NCI-H1092 treated with DMSO at 0.1 percent for 48 hours (cell line): ENCODE measurements around the gene ZNF502.
"Not testable (repeated sequence)": the region's sequence is repeated elsewhere in the genome, so short reads cannot be mapped to it uniquely, and the experiment has no call there.

Experiments used
- DNase-seq: peaks from one replicate; lab custom pipeline; 2025; lab: John Stamatoyannopoulos, UW

ZNF502 gene

GRCh38 chr3:44712455-44713075, at the start of gene ZNF502:
TSS of gene ZNF502 (plus strand) at chr3:44712660. CDS start at chr3:44720262, 7,602 bp downstream.
- DNase-seq, result peak; percentile 80

- DNase-seq, result no peak
Observed at GRCh38 chr3:44665173-44665572, 47.3 kb upstream of the ZNF502 start.

- no peak for DNase-seq
Observed at GRCh38 chr3:44666346-44666745, 46.1 kb upstream of the ZNF502 start.

GRCh38 chr3:44669760-44670159, 42.7 kb upstream of the ZNF502 start:
- no peak for DNase-seq

GRCh38 chr3:44673466-44673865, 39.0 kb upstream of the ZNF502 start:
- DNase-seq, result not testable (repeated sequence)

- no peak for DNase-seq
Observed at GRCh38 chr3:44674211-44674610, 38.2 kb upstream of the ZNF502 start.

- no peak for DNase-seq
Observed at GRCh38 chr3:44678480-44679116, 33.9 kb upstream of the ZNF502 start.

GRCh38 chr3:44680921-44681455, 31.5 kb upstream of the ZNF502 start:
- no peak for DNase-seq

GRCh38 chr3:44682182-44682896, 30.1 kb upstream of the ZNF502 start:
- DNase-seq, result no peak

- peak; percentile 65 for DNase-seq
Observed at GRCh38 chr3:44685128-44685800, 27.2 kb upstream of the ZNF502 start.

- no peak for DNase-seq
Observed at GRCh38 chr3:44687898-44688297, 24.6 kb upstream of the ZNF502 start.

- DNase-seq, result no peak
Observed at GRCh38 chr3:44721231-44722102, 9.0 kb downstream of the ZNF502 start.

- no peak for DNase-seq
Observed at GRCh38 chr3:44722103-44722401, 9.6 kb downstream of the ZNF502 start.

GRCh38 chr3:44729384-44729910, 17.0 kb downstream of the ZNF502 start, which contains the start of gene ZNF501:
TSS of gene ZNF501 (plus strand) at chr3:44729635. CDS start at chr3:44734422, 4,787 bp downstream.
- DNase-seq, result peak; percentile 77

GRCh38 chr3:44734646-44735168, 22.2 kb downstream of the ZNF502 start:
- DNase-seq, result no peak

- no peak for DNase-seq
Observed at GRCh38 chr3:44761101-44761423, 48.6 kb downstream of the ZNF502 start.

- DNase-seq, result peak; percentile 85
Observed at GRCh38 chr3:44761424-44762169, 49.1 kb downstream of the ZNF502 start, which contains the start of the genes KIAA1143 and KIF15. TSS of gene KIAA1143 (minus strand) at chr3:44761619. CDS start at chr3:44761602, 17 bp downstream. TSS of gene KIF15 (plus strand) at chr3:44761794. CDS start at chr3:44761866, 72 bp downstream.

- DNase-seq, result peak; percentile 38
Observed at GRCh38 chr3:44762170-44762677, 49.8 kb downstream of the ZNF502 start.

GRCh38 chr3:44762690-44763089, 50.2 kb downstream of the ZNF502 start:
- no peak for DNase-seq

GRCh38 chr3:44764248-44764647, 51.8 kb downstream of the ZNF502 start:
- DNase-seq, result no peak
